ENCODE results near the gene FPGS.
"Not testable (repeated sequence)": the region's sequence is repeated elsewhere in the genome, so short reads cannot be mapped to it uniquely, and the experiment has no call there.

The FPGS gene

DNA sequence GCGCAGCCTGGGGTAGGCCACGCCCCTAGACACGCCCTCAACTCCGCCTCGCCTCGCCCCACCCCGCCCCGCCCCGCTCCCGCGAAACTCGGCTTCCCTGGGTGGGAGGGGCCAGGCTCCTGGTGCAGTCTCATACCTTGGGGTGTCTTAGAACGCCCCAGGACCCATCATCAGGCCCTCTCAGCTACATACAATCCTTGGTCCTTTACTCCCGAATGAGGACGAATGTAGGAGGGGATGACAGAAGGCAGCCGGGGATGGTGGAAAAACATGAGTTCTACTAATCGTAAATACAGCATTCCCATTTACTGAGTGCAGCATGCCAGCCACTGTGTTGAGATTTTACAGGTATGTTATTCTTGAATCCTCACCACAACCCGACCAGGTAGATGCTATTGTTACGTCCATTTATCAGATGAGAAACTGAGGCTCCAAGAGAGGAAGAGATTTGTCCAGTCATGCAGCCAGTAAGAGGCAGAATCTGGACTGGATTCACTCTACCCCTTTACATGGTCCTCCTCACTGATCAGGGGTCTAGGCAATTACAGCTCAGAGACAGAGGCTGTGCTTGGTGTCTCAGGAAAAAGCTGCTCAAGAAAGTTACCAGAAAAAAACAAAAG lies 31.0 kb upstream of the FPGS start:
- DNase-seq, result no peak

DNA sequence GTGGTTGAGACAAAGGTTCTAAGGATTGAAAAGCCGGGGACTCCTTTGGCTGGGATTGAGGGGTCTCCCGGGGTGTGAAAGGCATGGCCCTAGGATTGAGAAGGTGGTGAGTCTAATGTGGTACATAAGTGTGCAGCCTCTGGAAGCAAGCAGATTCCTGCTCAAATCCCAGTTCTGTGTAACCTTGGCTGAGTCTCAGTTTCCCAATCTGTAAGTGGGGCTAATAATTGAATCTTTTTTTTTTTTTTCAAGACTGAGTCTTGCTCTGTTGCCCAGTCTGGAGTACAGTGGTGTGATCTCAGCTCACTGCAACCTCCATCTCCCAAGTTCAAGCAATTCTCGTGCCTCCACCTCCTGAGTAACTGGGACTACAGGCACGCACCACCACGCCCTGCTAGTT lies 30.1 kb upstream of the FPGS start:
- DNase-seq, result no peak

- DNase-seq, result no peak
These were observed 29.4 kb upstream of the FPGS start for GRCh38 chr9:127773272-127773671.

GRCh38 chr9:127773981-127774380 lies 28.7 kb upstream of the FPGS start:
- DNase-seq, result no peak

GRCh38 chr9:127776195-127776923 lies 26.3 kb upstream of the FPGS start:
- peak; percentile 97 for DNase-seq

DNA sequence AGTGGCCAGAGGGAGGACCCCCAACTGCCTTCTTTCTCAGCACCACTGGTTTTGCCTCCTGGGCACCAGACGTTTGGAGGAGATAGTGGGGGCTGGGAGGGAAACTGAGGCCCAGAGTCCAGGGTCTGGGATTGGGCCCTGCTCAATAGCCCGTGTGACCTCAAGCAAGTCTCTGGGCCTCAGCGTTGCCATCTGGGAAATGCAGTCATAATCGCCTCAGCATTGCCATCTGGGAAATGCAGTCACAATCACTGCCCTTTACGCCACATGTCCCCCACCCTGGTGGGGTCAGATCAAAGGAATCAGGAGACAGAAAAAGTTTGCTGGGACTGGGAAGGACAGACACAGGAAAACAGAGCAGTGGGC lies 25.8 kb upstream of the FPGS start:
- DNase-seq, result peak; percentile 69

DNA sequence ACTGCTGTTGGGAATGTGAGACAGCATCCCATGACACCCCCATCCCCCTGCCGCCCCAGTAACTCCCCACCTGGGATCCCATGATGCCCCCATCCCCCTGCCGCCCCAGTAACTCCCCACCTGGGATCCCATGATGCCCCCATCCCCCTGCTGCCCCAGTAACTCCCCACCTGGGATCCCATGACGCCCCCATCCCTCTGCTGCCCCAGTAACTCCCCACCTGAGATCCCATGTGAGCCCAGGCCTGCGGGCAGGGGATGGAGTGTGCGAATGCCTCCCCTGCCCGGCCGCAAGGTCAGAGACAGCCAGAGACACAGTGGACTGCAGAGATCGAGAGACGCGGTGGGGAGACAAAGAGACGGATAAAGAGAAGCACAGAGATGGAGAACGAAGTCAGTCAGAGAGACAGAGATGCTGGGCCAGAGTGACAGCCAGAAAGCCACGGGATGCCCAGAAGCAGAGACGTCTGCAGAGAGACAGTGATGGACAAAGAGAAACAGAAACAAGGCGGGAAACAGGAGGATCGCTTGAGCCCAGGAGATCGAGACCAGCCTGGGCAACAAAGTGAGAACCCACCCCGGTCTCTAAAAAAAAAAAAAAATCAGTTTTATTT lies 25.2 kb upstream of the FPGS start:
- peak; percentile 43 for DNase-seq

GRCh38 chr9:127778280-127779135 lies 24.2 kb upstream of the FPGS start, which contains the start of gene SH2D3C:
Gene SH2D3C, minus strand, starts transcription at chr9:127778666. Its CDS starts 39 bp downstream, at chr9:127778627.
- peak; percentile 82 for DNase-seq

DNA sequence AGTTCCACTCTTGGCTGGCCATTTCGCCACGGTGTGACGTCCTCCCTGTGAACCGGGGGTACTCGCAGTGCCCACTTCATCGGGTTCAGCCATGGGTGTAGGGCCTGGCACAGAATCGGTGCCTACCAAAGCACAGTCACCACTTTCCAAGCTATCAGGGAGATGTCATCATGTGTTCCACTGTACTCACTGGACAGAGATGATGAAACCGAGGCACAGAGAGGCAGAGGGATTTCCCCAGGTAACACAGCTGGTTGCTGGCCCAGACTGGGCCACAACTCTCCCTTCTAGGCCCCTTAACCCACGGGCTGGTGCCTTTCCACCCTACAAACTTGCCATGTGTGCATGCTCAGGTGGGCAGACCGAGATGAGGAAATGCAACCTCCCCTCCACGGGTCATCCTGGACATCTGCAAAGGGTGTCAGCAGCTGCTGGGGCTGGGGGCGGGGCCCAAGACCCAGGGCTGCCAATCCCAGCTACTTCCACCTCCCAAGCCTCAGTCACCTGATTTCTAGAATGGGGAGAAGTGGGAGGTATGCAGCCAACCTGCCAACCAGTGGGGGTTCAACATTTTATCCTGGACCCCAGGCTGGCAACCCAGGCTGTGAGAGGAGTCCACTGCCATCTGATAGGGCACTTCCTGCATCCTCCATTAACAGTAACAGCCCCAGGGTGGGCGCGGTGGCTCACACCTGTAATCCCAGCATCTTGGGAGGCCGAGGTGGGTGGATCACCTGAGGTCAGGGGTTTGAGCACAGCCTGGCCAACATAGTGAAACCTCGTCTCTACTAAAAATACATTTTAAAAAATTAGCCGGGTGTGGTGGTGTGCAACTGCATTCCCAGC lies 23.3 kb upstream of the FPGS start:
- DNase-seq, result peak; percentile 96

DNA sequence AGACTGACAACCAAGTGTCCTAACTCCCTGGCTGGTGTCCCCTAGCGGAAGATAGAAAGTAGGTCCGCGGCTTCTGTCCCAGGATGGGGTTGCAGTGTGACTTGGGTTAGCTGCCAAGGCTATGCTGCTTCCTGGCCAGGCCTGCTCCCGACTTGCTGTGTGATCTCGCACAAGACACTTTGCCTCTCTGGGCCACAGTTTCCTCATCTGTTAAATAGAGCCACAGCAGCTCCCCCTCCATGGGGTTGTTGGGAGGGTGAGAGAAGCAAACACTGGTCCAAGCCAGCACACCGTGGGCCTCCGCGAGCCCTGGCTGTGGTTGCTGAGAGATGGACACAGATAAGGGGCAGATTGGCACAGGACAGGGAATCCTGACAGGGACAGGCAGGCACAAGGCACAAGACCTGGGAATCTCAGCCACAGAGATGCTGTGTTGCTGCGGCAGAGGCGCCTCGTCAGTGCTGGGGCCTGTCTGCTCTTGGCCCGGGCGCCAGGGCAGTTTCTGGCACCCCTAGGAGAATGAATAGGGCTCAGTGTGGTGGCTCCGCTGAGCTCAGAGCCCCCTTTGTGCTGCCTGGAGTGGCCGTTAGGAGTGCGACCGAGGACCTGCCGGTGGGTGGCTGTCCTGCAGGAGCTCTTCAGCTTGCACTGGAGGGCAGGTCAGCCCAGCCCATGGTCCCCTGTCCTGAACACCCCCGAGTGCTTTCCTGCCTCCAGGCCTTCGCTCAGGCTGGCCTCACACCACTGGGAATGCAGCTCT lies 22.4 kb upstream of the FPGS start:
- peak; percentile 30 for DNase-seq

DNA sequence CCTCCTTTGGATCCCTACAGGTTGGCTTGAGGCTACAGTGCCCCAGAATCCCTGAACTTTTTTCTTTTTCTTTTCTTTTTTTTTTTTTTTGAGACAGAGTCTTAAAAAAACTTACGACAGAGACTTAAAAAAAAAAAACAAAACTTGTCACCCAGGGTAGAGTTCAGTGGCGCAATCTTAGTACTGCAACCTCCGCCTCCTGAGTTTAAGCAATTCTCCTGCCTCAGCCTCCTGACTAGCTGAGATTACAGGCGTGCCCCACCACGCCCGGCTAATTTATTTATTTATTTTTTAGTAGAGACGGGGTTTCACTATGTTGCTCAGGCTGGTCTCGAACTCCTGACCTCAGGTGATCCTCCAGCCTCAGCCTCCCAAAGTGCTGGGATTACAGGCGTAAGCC lies 21.8 kb upstream of the FPGS start:
- DNase-seq, result not testable (repeated sequence)

DNA sequence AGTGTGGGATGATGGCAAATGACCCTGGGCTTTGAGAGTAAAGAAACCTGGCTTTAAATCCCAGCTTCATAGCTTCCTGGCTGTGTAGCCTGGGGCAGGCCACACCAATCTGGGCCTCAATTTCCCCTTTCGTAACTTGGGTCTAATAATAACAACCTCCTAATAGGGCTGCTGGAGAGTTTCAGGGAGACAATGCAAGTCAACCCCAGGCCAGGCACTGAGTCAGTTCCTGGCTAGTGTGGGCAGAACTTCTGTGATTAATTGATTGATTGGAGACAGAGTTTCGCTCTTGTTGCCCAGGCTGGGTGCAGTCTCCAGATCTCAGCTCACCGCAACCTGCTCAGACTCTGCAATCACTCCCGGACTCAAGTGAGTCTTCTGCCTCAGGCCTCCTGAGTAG lies 20.9 kb upstream of the FPGS start:
- DNase-seq, result no peak

- DNase-seq, result no peak
These were observed 19.3 kb upstream of the FPGS start for GRCh38 chr9:127783111-127784008.

DNA sequence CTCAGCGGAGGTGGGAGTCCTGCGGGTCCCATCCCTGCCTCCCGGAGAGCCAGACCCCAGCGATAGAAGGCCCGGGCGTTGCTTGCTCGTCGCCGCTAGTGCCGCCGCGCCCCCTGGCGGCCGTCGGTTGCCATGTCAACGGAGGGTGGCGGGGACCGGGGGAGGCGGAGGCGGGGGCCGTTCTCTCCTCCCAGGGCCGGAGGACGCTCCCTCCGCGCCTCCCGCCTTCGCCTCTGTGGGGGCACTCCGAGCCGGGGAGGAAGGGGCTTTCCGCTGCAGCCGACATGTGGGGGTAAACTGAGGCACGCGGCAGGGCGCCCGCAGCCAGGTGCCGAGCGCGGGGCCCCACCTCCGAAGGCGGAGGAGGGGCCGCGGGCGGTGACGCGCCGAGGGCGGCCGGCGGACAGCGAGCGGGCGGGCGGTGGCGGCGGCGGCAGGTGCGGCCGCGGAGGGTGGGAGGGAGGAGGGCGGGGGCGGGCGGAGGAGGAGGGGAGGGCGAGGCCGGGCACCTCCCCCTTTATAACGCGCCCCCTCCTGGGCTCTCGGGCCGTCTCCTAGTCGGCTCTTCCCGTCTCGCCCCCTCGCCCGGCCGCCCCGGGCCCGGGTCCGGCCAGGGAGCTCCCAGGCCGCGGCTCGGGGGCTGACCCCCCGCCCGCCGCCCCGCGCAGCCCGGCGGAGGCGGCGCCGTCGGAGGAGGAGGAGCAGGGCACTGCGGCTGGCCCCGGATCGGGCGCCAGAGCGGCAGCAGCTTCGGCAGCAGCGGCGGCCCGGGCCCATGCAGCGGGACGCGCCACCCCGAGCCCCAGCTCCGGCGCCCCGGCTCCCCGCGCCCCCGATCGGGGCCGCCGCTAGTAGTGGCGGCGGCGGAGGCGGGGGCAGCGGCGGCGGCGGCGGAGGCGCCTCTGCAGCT lies 17.4 kb upstream of the FPGS start:
- DNase-seq, result peak; percentile 91

- peak; percentile 96 for DNase-seq
These were observed 16.5 kb upstream of the FPGS start, which contains the start of gene CDK9 for GRCh38 chr9:127785933-127786772. Gene CDK9, plus strand, starts transcription at chr9:127786034. Its CDS starts 115 bp downstream, at chr9:127786149.

GRCh38 chr9:127786773-127787104 lies 15.9 kb upstream of the FPGS start:
- DNase-seq, result no peak

DNA sequence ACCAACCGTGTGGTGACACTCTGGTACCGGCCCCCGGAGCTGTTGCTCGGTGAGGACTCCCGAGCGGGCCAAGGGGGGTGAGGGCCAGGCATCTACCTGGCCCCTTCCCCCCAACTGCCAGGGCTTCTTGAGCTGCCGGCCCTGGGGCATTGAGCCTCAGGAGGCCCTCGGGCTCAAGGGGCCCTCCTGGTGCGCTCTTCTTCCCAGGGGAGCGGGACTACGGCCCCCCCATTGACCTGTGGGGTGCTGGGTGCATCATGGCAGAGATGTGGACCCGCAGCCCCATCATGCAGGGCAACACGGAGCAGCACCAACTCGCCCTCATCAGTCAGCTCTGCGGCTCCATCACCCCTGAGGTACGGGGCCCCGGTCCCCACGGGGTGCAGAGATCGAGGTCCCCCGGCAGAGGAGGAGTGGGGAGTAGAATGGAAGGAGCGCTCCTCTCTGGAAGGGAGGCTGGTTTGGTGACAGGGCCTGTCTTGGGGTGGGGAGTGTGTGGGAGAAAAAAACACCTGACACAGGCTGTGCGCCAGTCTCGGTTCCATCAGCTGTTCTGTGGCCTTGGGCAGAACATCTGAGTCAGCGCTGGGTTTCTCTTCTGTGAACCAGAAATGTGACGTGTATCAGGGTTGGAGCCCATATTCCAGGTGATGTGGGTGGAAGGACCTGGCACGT lies 14.2 kb upstream of the FPGS start:
- DNase-seq, result no peak

- no peak for DNase-seq
These were observed 13.5 kb upstream of the FPGS start for GRCh38 chr9:127789179-127789578.
